H1 (cell line): ENCODE data around the gene PALM2AKAP2. TPM values are rescaled to one million over a fixed set of nuclear protein-coding genes. Genes with fewer than 3 reads are reported as not detected.

ENCODE experiments used
- CTCF ChIA-PET: fragments of 300-600 bp; sonication (Branson Sonifier 250); formaldehyde crosslinking; loops from one replicate; lab custom pipeline; 2021; ENCODE audit not compliant: partially characterized antibody; lab: Charles Lee
- POLR2A ChIA-PET: fragments of 300-600 bp; sonication (Branson Sonifier 250); formaldehyde crosslinking; loops from one replicate; lab custom pipeline; 2021; ENCODE audit warnings: inconsistent platforms; ENCODE audit not compliant: partially characterized antibody; lab: Charles Lee
- DNase-seq, 2 experiments: peaks; one replicate each; pipeline versions ENCODE4 v3.0.0 to v3.0.0-alpha.2; 2010 to 2022; ENCODE audit warnings: low spot score in 2 of 2, low read depth in 1 of 2, mixed read lengths in 1 of 2
- FAIRE-seq: peaks from 2 replicates; lab custom pipeline; 2011; peaks lifted over from hg19 to GRCh38; lab: Jason Lieb, UNC
- H2AFZ ChIP-seq: 2 replicates; pipeline ENCODE4 v1.8.1; 2012; ENCODE audit warnings: low read length, inconsistent platforms
- H2AK5ac ChIP-seq: 2 replicates; pipeline ENCODE4 v1.6.1; 2013; ENCODE audit warnings: low read depth, low read length
- H2BK120ac ChIP-seq: replicated peaks from 2 replicates; pipeline ENCODE3; 2013; ENCODE audit warnings: low read depth, low read length, inconsistent platforms
- H2BK12ac ChIP-seq: 2 replicates; pipeline ENCODE4 v1.6.1; 2013; ENCODE audit warnings: low read depth, low read length
- H2BK15ac ChIP-seq: 2 replicates; pipeline ENCODE4 v1.6.1; 2013; ENCODE audit warnings: low read length
- H2BK20ac ChIP-seq: 2 replicates; pipeline ENCODE4 v1.6.1; 2013; ENCODE audit warnings: low read length
- H2BK5ac ChIP-seq: 2 replicates; pipeline ENCODE4 v1.6.1; 2013; ENCODE audit warnings: low read depth, low read length
- H3K14ac ChIP-seq: 2 replicates; pipeline ENCODE4 v1.6.1; 2013; ENCODE audit warnings: inconsistent platforms; ENCODE audit not compliant: insufficient read length
- H3K18ac ChIP-seq: 2 replicates; pipeline ENCODE4 v1.6.1; 2013; ENCODE audit warnings: low read length; ENCODE audit errors: extremely low read depth
- H3K23ac ChIP-seq: 2 replicates; pipeline ENCODE4 v1.6.1; 2013; ENCODE audit warnings: inconsistent platforms; ENCODE audit not compliant: insufficient read length
- H3K23me2 ChIP-seq: 2 replicates; pipeline ENCODE4 v1.6.1; 2013; ENCODE audit warnings: low read depth, low read length
- H3K27ac ChIP-seq: 2 replicates; pipeline ENCODE4 v1.6.1; 2011; ENCODE audit warnings: low read depth, low read length, inconsistent platforms
- H3K27me3 ChIP-seq, 4 experiments: replicated peaks in 1 of 4; 1 replicate in 1 of 4; 2 replicates in 3 of 4; pipeline versions ENCODE4 v1.6.1 to v1.8.1; 2011 to 2013; ENCODE audit warnings: low read length in 3 of 4, mild to moderate bottlenecking in 3 of 4, inconsistent platforms in 2 of 4, mixed read lengths in 2 of 4, moderate library complexity in 1 of 4; ENCODE audit not compliant: control insufficient read depth in 3 of 4, insufficient read depth in 3 of 4; ENCODE audit errors: extremely low read depth in 1 of 4
- H3K36me3 ChIP-seq, 4 experiments: 2 replicates each; pipeline versions ENCODE4 v1.6.1 to v1.8.1; 2011 to 2013; ENCODE audit warnings: mild to moderate bottlenecking in 4 of 4, low read length in 3 of 4, moderate library complexity in 2 of 4, control low read depth in 1 of 4, inconsistent platforms in 1 of 4; ENCODE audit not compliant: insufficient read depth in 4 of 4, control insufficient read depth in 2 of 4
- H3K4ac ChIP-seq: replicated peaks from 2 replicates; pipeline ENCODE3; 2013; ENCODE audit warnings: low read length, low read depth, mixed read lengths, inconsistent platforms; ENCODE audit not compliant: insufficient read length
- H3K4me1 ChIP-seq, 4 experiments: replicated peaks in 1 of 4; 1 replicate in 1 of 4; 2 replicates in 3 of 4; pipeline versions ENCODE4 v1.6.1 to v1.8.1; 2011 to 2013; ENCODE audit warnings: low read length in 3 of 4, inconsistent platforms in 2 of 4, mixed read lengths in 1 of 4; ENCODE audit not compliant: insufficient read depth in 4 of 4, control insufficient read depth in 3 of 4
- H3K4me2 ChIP-seq, 2 experiments: 2 replicates each; pipeline versions ENCODE4 v1.6.1 to v1.8.1; 2011 to 2013; ENCODE audit warnings: low read depth in 2 of 2, low read length in 2 of 2, control low read depth in 1 of 2, inconsistent platforms in 1 of 2, mild to moderate bottlenecking in 1 of 2; ENCODE audit not compliant: insufficient read depth in 1 of 2
- H3K4me3 ChIP-seq, 4 experiments: fragments of 200-600, 300-600 bp in 1 of 4; sonication (generic), shearing (Covaris generic), sonication (Bioruptor Twin) in 1 of 4; 2 replicates each; pipeline versions ENCODE4 v1.5.1 to v1.8.1; 2011 to 2016; ENCODE audit warnings: low read length in 4 of 4, low read depth in 3 of 4, control low read depth in 2 of 4, inconsistent platforms in 2 of 4, mild to moderate bottlenecking in 2 of 4, mixed read lengths in 1 of 4, moderate library complexity in 1 of 4; ENCODE audit not compliant: insufficient read depth in 2 of 4; ENCODE audit errors: extremely low read depth in 1 of 4
- H3K56ac ChIP-seq: replicated peaks from 2 replicates; pipeline ENCODE3; 2013; ENCODE audit warnings: low read depth, mild to moderate bottlenecking, mixed read lengths, low read length, inconsistent platforms; ENCODE audit not compliant: insufficient read length
- H3K79me1 ChIP-seq: 2 replicates; pipeline ENCODE4 v1.6.1; 2013; ENCODE audit warnings: low read depth, low read length, control low read depth
- H3K79me2 ChIP-seq, 2 experiments: 2 replicates each; pipeline versions ENCODE4 v1.6.1 to v1.8.1; 2012 to 2013; ENCODE audit warnings: low read length in 2 of 2, mild to moderate bottlenecking in 2 of 2, inconsistent platforms in 1 of 2; ENCODE audit not compliant: insufficient read depth in 2 of 2, control insufficient read depth in 1 of 2
- H3K9ac ChIP-seq, 4 experiments: replicated peaks in 1 of 4; 1 replicate in 1 of 4; 2 replicates in 3 of 4; pipeline versions ENCODE4 v1.6.1 to v1.8.1; 2011 to 2013; ENCODE audit warnings: low read depth in 3 of 4, low read length in 3 of 4, control low read depth in 2 of 4, mild to moderate bottlenecking in 2 of 4, moderate library complexity in 2 of 4, inconsistent platforms in 1 of 4; ENCODE audit errors: extremely low read depth in 1 of 4
- H3K9me3 ChIP-seq, 2 experiments: 2 replicates each; pipeline versions ENCODE4 v1.6.1 to v1.8.1; 2012 to 2013; ENCODE audit warnings: mild to moderate bottlenecking in 2 of 2, moderate library complexity in 2 of 2, control low read depth in 1 of 2, inconsistent platforms in 1 of 2, low read depth in 1 of 2, low read length in 1 of 2, mixed read lengths in 1 of 2; ENCODE audit not compliant: insufficient read depth in 2 of 2
- H4K20me1 ChIP-seq, 2 experiments: replicated peaks in 1 of 2; 2 replicates each; pipeline versions ENCODE3 to v1.8.1; 2011 to 2013; ENCODE audit warnings: inconsistent platforms in 2 of 2, low read length in 2 of 2, mild to moderate bottlenecking in 1 of 2; ENCODE audit not compliant: insufficient read depth in 2 of 2, control insufficient read depth in 1 of 2
- H4K5ac ChIP-seq: 2 replicates; pipeline ENCODE4 v1.6.1; 2013; ENCODE audit warnings: low read length, low read depth, mixed read lengths, inconsistent platforms; ENCODE audit not compliant: insufficient read length
- H4K8ac ChIP-seq: 2 replicates; pipeline ENCODE4 v1.8.0; 2013; ENCODE audit warnings: mild to moderate bottlenecking, moderate library complexity, low read length, inconsistent platforms; ENCODE audit not compliant: insufficient read depth; ENCODE audit errors: extremely low read depth
- H4K91ac ChIP-seq: replicated peaks from 2 replicates; pipeline ENCODE3; 2013; ENCODE audit warnings: low read length, mixed read lengths, inconsistent platforms; ENCODE audit not compliant: insufficient read length
- GTF2F1 ChIP-seq: IDR thresholded peaks from 2 replicates; pipeline ENCODE4 v1.6.1; 2012; ENCODE audit warnings: low read depth, low read length, improper control_type of control experiment, borderline replicate concordance
- NRF1 ChIP-seq: IDR thresholded peaks from 2 replicates; pipeline ENCODE4 v1.6.1; 2011; ENCODE audit warnings: mild to moderate bottlenecking, low read depth, low read length, improper control_type of control experiment
- POLR2AphosphoS5 ChIP-seq: IDR thresholded peaks from 2 replicates; pipeline ENCODE4 v1.6.1; 2011; ENCODE audit warnings: low read depth, low read length
- SAP30 ChIP-seq: fragments of 300-600 bp; sonication (generic); IDR thresholded peaks from 2 replicates; pipeline ENCODE4 v1.7.1; 2012; ENCODE audit warnings: low read length, moderate library complexity, mild to moderate bottlenecking, inconsistent platforms; ENCODE audit not compliant: insufficient read depth, insufficient replicate concordance
- SIX5 ChIP-seq: IDR thresholded peaks from 2 replicates; pipeline ENCODE4 v1.6.1; 2011; ENCODE audit warnings: mild to moderate bottlenecking, low read depth, low read length
- SUZ12 ChIP-seq: fragments of 200-600 bp; sonication (generic); IDR thresholded peaks from 2 replicates; pipeline ENCODE4 v1.6.1; 2012; ENCODE audit warnings: mild to moderate bottlenecking, inconsistent platforms, low read length, moderate library complexity, mixed read lengths
- TEAD4 ChIP-seq: IDR thresholded peaks from 2 replicates; pipeline ENCODE4 v1.6.1; 2012; ENCODE audit warnings: low read depth, low read length, inconsistent platforms, mixed read lengths
- ZNF274 ChIP-seq: IDR thresholded peaks from 2 replicates; pipeline ENCODE4 v1.7.0; 2012; ENCODE audit warnings: low read length, borderline replicate concordance; ENCODE audit errors: extremely low read depth
- WGBS, 2 experiments: shearing (Covaris generic) in 1 of 2; methylation state at CpG; one replicate each; pipeline versions ENCODE4 v1.1.6 to v1.1.7; 2013 to 2015; ENCODE audit warnings: low lambda C conversion rate in 2 of 2, mixed read lengths in 2 of 2, inconsistent platforms in 1 of 2, low coverage in 1 of 2, missing lambda C conversion rate in 1 of 2; ENCODE audit not compliant: insufficient replicate concordance in 2 of 2, insufficient coverage in 1 of 2, insufficient read length in 1 of 2; ENCODE audit errors: extremely low coverage in 1 of 2, missing lambda C conversion rate in 1 of 2; 5-methylcytosine and 5-hydroxymethylcytosine counted together
- polyA plus RNA-seq, 7 experiments: library from polyadenylated mRNA; depleted of rRNA in 3 of 7; stranded (reverse) in 5 of 7; unstranded in 2 of 7; fragments of >200 nt in 5 of 7; fragments of 200-250 nt in 2 of 7; gene quantifications; 1 replicate in 5 of 7; 2 replicates in 1 of 7; 4 replicates in 1 of 7; pipeline versions ENCODE4 v1.2.1 to v1.2.3, GENCODE V29; 2011 to 2013; ENCODE audit warnings: missing spikeins in 2 of 7, mixed read lengths in 2 of 7
- total RNA-seq: library from RNA; stranded (reverse); fragmentation: NEBNext Ultra II Directional; extraction: Animal tissue kit (Norgen Biotek cat#: 25700); gene quantifications from 2 replicates; pipeline ENCODE4 v1.2.1, GENCODE V29; 2021

Gene PALM2AKAP2
- total and polyA plus RNA-seq, 2 of the 8 experiments (the other 6 are each of a cell fraction or from before 2014, with no cell fraction given) = 0.38 to 20.5 TPM

GRCh38 chr9:109771796-109772531 lies 8.0 kb upstream of the PALM2AKAP2 start:
- no peak overlapping the region for H2BK120ac ChIP-seq

More at GRCh38 chr9:109771796-109772531, 8.0 kb upstream of the PALM2AKAP2 start:
- H2BK15ac ChIP-seq = no peak overlapping the region
- no peak overlapping the region for H2AK5ac ChIP-seq
- no peaks in the 10 kb centered on the region for H3K79me1 ChIP-seq
- peaks cover 3 to 13% (median 8%) of the 10 kb centered on the region in 4 experiments for H3K4me1 ChIP-seq
- H4K8ac ChIP-seq = no peak overlapping the region; the same call in 1 of the 2 replicates
- no peak overlapping the region for H2BK20ac ChIP-seq
- H3K4me3 ChIP-seq = no peak overlapping the region
- H4K5ac ChIP-seq = no peak overlapping the region
- no peak overlapping the region for H2BK12ac ChIP-seq
- H3K18ac ChIP-seq = 0 out of 2 replicates have a peak overlapping the region, but pooled peaks have one; percentile 43
- H3K4me2 ChIP-seq = no peak overlapping the region
- H3K79me2 ChIP-seq = no peaks in the 10 kb centered on the region
- H3K14ac ChIP-seq = no peak overlapping the region
- no peaks in the 10 kb centered on the region for H3K36me3 ChIP-seq
- 74% methylated on average over 8 of the region's 8 CpGs; no CpG with 5 or more reads in 1 of the 2 experiments for WGBS, 2 experiments
- DNase-seq = no peak
- H3K4ac ChIP-seq = no peak overlapping the region
- H3K9ac ChIP-seq = no peak overlapping the region
- no peak overlapping the region for H3K23ac ChIP-seq
- H4K20me1 ChIP-seq = no peaks in the 10 kb centered on the region
- no peaks in the 10 kb centered on the region for H3K9me3 ChIP-seq
- H2BK5ac ChIP-seq = no peak overlapping the region; the same call in 1 of the 2 replicates
- H3K27ac ChIP-seq = no peak overlapping the region
- H3K23me2 ChIP-seq = peaks cover 3% of the 10 kb centered on the region; the same call in 1 of the 2 replicates
- peak overlapping the region; percentile 65 for H2AFZ ChIP-seq
- no peak for TF ChIP-seq SUZ12
- no peak for TF ChIP-seq POLR2AphosphoS5
- TF ChIP-seq SAP30 = no peak
- TF ChIP-seq TEAD4 = no peak
- no peak for TF ChIP-seq GTF2F1
- TF ChIP-seq SIX5 = no peak
- no peak for TF ChIP-seq NRF1
- TF ChIP-seq ZNF274 = no peak
- ChIA-PET CTCF (interaction anchor here (0.6 to 2.4 kb wide), 5 partner anchors 19 to 118 kb away, joined by 3 to 8 read pairs (median 4); no protein-coding TSS in a partner anchor), POLR2A (interaction anchor here (1.0 to 1.3 kb wide), 3 partner anchors 8 to 20 kb away, joined by 3 to 6 read pairs (median 3); partner anchors contain the start of gene PALM2AKAP2)
- H4K91ac ChIP-seq = no peak overlapping the region
- no peaks in the 10 kb centered on the region; a peak in 1 of 7 replicates for H3K27me3 ChIP-seq
- FAIRE-seq = no peak
- H3K56ac ChIP-seq = no peak overlapping the region
